GM12878 (cell line): ENCODE measurements around the gene CCDC178. TPM values are rescaled to one million over a fixed set of nuclear protein-coding genes. Genes with fewer than 3 reads are reported as not detected.
"Not testable (repeated sequence)": the region's sequence is repeated elsewhere in the genome, so short reads cannot be mapped to it uniquely, and the experiment has no call there.

Source experiments
- ATAC-seq: fragments of 200-7000 bp; cut with Tn5 transposase; 3 replicates; pipeline ENCODE4 v1.9.1; 2020; ENCODE audit warnings: mild to moderate bottlenecking, moderate library complexity
- BruUV-seq: library from RNA; stranded (reverse); fragments of 400-500 nt; replicated peaks from 2 replicates; lab custom pipeline; 2021; lab: Mats Ljungman, UMichigan
- CTCF ChIA-PET: fragments of 300-600 bp; sonication (Branson Sonifier 250); formaldehyde crosslinking; extraction: SDS; loops from one replicate; lab custom pipeline; 2021; ENCODE audit warnings: inconsistent platforms; lab: Yijun Ruan, JAX
- POLR2A ChIA-PET: fragments of 350-600 bp; formaldehyde crosslinking; extraction: SDS; loops from one replicate; lab custom pipeline; 2021; ENCODE audit warnings: inconsistent platforms; lab: Charles Lee
- RAD21 ChIA-PET: fragments of 300-600 bp; sonication (Branson Sonifier 250); formaldehyde crosslinking; loops from one replicate; lab custom pipeline; 2023; ENCODE audit warnings: antibody characterized with exemption; ENCODE audit not compliant: unreplicated experiment; lab: Charles Lee
- SMC1A ChIA-PET: fragments of 300-600 bp; sonication (Branson Sonifier 250); formaldehyde crosslinking; loops from one replicate; lab custom pipeline; 2023; ENCODE audit not compliant: unreplicated experiment, uncharacterized antibody; lab: Charles Lee
- DNase-seq: peaks from one replicate; pipeline ENCODE4 v3.0.0-alpha.2; 2011; ENCODE audit warnings: low read depth, low spot score
- FAIRE-seq: peaks from 3 replicates; lab custom pipeline; 2011; peaks lifted over from hg19 to GRCh38; lab: Jason Lieb, UNC
- H2AFZ ChIP-seq: 2 replicates; pipeline ENCODE4 v1.6.0; 2011; ENCODE audit warnings: low read depth, low read length, control low read depth; ENCODE audit not compliant: control insufficient read depth
- H3K27ac ChIP-seq: 2 replicates; pipeline ENCODE4 v1.5.1; 2011; ENCODE audit warnings: control low read depth; ENCODE audit not compliant: control insufficient read depth, insufficient read depth
- H3K27me3 ChIP-seq, 2 experiments: replicated peaks in 1 of 2; 2 replicates each; pipeline versions ENCODE4 v1.6.0 to v1.6.1; 2011; ENCODE audit warnings: low read length in 1 of 2; ENCODE audit not compliant: control insufficient read depth in 2 of 2, insufficient read depth in 2 of 2
- H3K36me3 ChIP-seq, 2 experiments: 2 replicates each; pipeline ENCODE4 v1.5.1; 2011; ENCODE audit warnings: low read length in 1 of 2; ENCODE audit not compliant: control insufficient read depth in 2 of 2, insufficient read depth in 2 of 2
- H3K4me1 ChIP-seq: 2 replicates; pipeline ENCODE4 v1.6.1; 2011; ENCODE audit warnings: mild to moderate bottlenecking, low read length, moderate library complexity, mixed read lengths; ENCODE audit not compliant: control insufficient read depth, insufficient read depth
- H3K4me2 ChIP-seq: 2 replicates; pipeline ENCODE4 v1.6.0; 2011; ENCODE audit warnings: control low read depth; ENCODE audit not compliant: control insufficient read depth, insufficient read depth
- H3K4me3 ChIP-seq: fragments of 200-600 bp; sonication (generic); 2 replicates; pipeline ENCODE4 v1.5.1; 2016
- H3K79me2 ChIP-seq: 2 replicates; pipeline ENCODE4 v1.6.0; 2011; ENCODE audit warnings: low read length; ENCODE audit not compliant: control insufficient read depth, insufficient read depth
- H3K9ac ChIP-seq: 2 replicates; pipeline ENCODE4 v1.8.0; 2011; ENCODE audit warnings: low read length, control low read depth, mixed read lengths; ENCODE audit not compliant: control insufficient read depth, insufficient read depth
- H3K9me3 ChIP-seq: replicated peaks from 3 replicates; pipeline ENCODE4 v1.5.1; 2011; ENCODE audit warnings: mild to moderate bottlenecking, low read length; ENCODE audit not compliant: control insufficient read depth, insufficient read depth
- H4K20me1 ChIP-seq: 2 replicates; pipeline ENCODE4 v1.6.0; 2011; ENCODE audit not compliant: control insufficient read depth, insufficient read depth
- E2F8 ChIP-seq: fragments of 450-650 bp; IDR thresholded peaks from 2 replicates; pipeline ENCODE4 v1.6.1; 2018; ENCODE audit warnings: mild to moderate bottlenecking, low read depth, moderate library complexity; ENCODE audit not compliant: partially characterized antibody
- PAX5 ChIP-seq: IDR thresholded peaks from 2 replicates; pipeline ENCODE4 v1.6.1; 2011; ENCODE audit warnings: low read depth, low read length, borderline replicate concordance
- ZBTB33 ChIP-seq: fragments of 450-650 bp; IDR thresholded peaks from 2 replicates; pipeline ENCODE4 v1.6.1; 2017; ENCODE audit warnings: mild to moderate bottlenecking
- ZNF207 ChIP-seq: fragments of 450-650 bp; IDR thresholded peaks from 2 replicates; pipeline ENCODE4 v1.6.1; 2014; ENCODE audit warnings: antibody characterized with exemption, mild to moderate bottlenecking, borderline replicate concordance
- WGBS: methylation state at CpG from one replicate; pipeline ENCODE4 v1.1.6; 2016; ENCODE audit warnings: low lambda C conversion rate; ENCODE audit not compliant: insufficient replicate concordance, insufficient coverage; ENCODE audit errors: missing lambda C conversion rate; 5-methylcytosine and 5-hydroxymethylcytosine counted together
- in situ Hi-C: fragments of 300-500 bp; cut with MboI; formaldehyde crosslinking; loops from 9 replicates; pipeline ENCODE4 v1.14.3; 2018; ENCODE audit warnings: mixed read lengths
- intact Hi-C: fragments of 100-400 bp; cut with micrococcal nuclease; formaldehyde crosslinking; loops from one replicate; pipeline ENCODE4 v1.14.2; 2022; ENCODE audit not compliant: unreplicated experiment
- polyA plus RNA-seq, 11 experiments: library from polyadenylated mRNA; depleted of rRNA in 4 of 11; unstranded in 6 of 11; stranded (reverse) in 5 of 11; fragments of >200 nt; fragmentation: Nextera tagmentation in 4 of 11; fragmentation: Illumina TruSeq in 1 of 11; extraction: Ambion mirVana in 4 of 11; extraction: Trizol in 1 of 11; gene quantifications; 1 replicate in 1 of 11; 2 replicates in 10 of 11; pipeline versions ENCODE4 v1.2.1 to v1.2.3, GENCODE V29; 2011 to 2016; ENCODE audit warnings: inconsistent platforms in 2 of 11, missing spikeins in 2 of 11, low read depth in 1 of 11
- total RNA-seq, 4 experiments: library from RNA; depleted of rRNA in 3 of 4; stranded (reverse); fragments of >200 nt in 3 of 4; fragmentation: Illumina TruSeq in 1 of 4; extraction: Trizol in 1 of 4; gene quantifications; 2 replicates each; pipeline versions ENCODE4 v1.2.1 to v1.2.3, GENCODE V29; 2013 to 2021
- TF ChIP-seq, protein P1 (sequence below): fragments of 150-350 bp; IDR thresholded peaks from 2 replicates; pipeline ENCODE4 v1.6.1; 2016; ENCODE audit warnings: low read depth, low read length

The CCDC178 gene
- total and polyA plus RNA-seq, 10 of the 15 experiments (the other 5 are each of a cell fraction or from before 2014, with no cell fraction given): 0.04 TPM; not detected in 9

- TF ChIP-seq E2F8 (no peak), PAX5 (no peak), ZNF207 (no peak), ZBTB33 (no peak)
- TF ChIP-seq, protein P1, sequence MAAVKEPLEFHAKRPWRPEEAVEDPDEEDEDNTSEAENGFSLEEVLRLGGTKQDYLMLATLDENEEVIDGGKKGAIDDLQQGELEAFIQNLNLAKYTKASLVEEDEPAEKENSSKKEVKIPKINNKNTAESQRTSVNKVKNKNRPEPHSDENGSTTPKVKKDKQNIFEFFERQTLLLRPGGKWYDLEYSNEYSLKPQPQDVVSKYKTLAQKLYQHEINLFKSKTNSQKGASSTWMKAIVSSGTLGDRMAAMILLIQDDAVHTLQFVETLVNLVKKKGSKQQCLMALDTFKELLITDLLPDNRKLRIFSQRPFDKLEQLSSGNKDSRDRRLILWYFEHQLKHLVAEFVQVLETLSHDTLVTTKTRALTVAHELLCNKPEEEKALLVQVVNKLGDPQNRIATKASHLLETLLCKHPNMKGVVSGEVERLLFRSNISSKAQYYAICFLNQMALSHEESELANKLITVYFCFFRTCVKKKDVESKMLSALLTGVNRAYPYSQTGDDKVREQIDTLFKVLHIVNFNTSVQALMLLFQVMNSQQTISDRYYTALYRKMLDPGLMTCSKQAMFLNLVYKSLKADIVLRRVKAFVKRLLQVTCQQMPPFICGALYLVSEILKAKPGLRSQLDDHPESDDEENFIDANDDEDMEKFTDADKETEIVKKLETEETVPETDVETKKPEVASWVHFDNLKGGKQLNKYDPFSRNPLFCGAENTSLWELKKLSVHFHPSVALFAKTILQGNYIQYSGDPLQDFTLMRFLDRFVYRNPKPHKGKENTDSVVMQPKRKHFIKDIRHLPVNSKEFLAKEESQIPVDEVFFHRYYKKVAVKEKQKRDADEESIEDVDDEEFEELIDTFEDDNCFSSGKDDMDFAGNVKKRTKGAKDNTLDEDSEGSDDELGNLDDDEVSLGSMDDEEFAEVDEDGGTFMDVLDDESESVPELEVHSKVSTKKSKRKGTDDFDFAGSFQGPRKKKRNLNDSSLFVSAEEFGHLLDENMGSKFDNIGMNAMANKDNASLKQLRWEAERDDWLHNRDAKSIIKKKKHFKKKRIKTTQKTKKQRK: no peak
- TF ChIP-seq, all 136 proteins: peak for 0
Measured at GRCh38 chr18:32956591-32957315, 483.8 kb downstream of the CCDC178 start (continued).

- RAD21 ChIA-PET, H3K27me3 ChIP-seq, H3K4me2 ChIP-seq, H2AFZ ChIP-seq, intact Hi-C loops, BruUV-seq, DNase-seq, ATAC-seq, H3K4me3 ChIP-seq, SMC1A ChIA-PET, in situ Hi-C loops, H3K36me3 ChIP-seq, FAIRE-seq, CTCF ChIA-PET, H3K27ac ChIP-seq, H3K79me2 ChIP-seq, POLR2A ChIA-PET, H3K4me1 ChIP-seq, H3K9ac ChIP-seq, H3K9me3 ChIP-seq, H4K20me1 ChIP-seq: not testable (repeated sequence)
- WGBS: 33% methylated on average over 2 of the region's 2 CpGs
Measured at GRCh38 chr18:32952318-32952717, 488.2 kb downstream of the CCDC178 start.
